GM10248 (cell line): Measurements from ENCODE around the gene TMEM47.

Experiments used
- CTCF ChIA-PET: fragments of 300-600 bp; sonication (Branson Sonifier 250); formaldehyde crosslinking; extraction: SDS; loops from one replicate; lab custom pipeline; 2021; ENCODE audit warnings: antibody characterized with exemption; lab: Yijun Ruan, JAX
- POLR2A ChIA-PET: fragments of 350-650 bp; sonication (Branson Sonifier 250); formaldehyde crosslinking; extraction: SDS; loops from one replicate; lab custom pipeline; 2020; ENCODE audit warnings: antibody characterized with exemption; lab: Yijun Ruan, JAX
- DNase-seq: peaks from one replicate; pipeline ENCODE4 v3.0.0; 2012; ENCODE audit errors: extremely low spot score
- TF ChIP-seq, protein P1 (sequence below): IDR thresholded peaks from 2 replicates; pipeline ENCODE4 v1.5.1; 2012; ENCODE audit warnings: mild to moderate bottlenecking, low read depth; ENCODE audit errors: extremely low read depth, missing control alignments, control extremely low read depth

The TMEM47 gene

DNA sequence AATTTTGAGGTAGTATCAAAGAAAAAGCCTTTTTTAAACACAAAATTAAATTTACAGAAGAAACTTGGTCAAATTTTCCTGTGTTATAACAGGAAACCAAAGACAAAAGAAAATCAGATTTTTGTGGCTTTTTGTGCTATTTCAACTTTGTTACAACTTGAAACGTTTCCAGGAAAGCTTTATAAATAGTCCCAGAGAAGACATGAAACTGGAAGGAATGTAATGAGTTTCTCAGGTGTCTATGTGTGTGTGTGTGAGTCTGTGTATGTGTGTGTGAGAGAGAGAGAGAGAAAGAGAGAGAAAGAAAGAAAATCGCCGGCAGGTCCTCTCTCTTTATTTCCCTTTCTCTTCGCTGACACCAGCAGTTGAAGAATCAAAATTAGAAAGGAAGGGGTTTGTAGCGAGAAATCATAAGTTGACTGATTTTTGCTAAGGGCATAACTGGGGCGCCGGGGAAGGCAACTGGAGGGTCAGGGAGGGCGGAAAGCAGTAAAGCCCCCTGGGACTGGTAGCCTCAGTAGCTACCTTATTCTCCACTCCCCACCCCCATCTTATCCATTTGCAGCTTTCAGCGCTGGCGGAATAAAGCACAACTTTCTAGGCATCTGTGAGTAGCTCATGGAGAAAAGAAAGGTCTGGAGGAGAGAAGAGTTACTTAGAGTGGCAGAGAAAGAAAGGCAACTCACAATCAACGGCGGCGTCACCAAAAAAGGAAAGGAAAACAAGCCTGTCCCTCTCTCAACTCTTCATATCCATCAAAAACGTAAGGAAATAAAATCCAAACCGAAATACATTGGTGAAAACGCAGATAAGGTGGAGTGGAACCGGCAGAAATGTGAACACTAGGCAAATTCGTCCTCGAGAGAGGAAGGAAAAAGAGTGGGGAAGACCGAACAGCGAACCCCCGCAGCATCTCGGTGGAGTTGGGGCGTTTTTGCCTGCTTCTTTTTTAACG, 1.3 kb downstream of the TMEM47 start:
- TF ChIP-seq, protein P1, sequence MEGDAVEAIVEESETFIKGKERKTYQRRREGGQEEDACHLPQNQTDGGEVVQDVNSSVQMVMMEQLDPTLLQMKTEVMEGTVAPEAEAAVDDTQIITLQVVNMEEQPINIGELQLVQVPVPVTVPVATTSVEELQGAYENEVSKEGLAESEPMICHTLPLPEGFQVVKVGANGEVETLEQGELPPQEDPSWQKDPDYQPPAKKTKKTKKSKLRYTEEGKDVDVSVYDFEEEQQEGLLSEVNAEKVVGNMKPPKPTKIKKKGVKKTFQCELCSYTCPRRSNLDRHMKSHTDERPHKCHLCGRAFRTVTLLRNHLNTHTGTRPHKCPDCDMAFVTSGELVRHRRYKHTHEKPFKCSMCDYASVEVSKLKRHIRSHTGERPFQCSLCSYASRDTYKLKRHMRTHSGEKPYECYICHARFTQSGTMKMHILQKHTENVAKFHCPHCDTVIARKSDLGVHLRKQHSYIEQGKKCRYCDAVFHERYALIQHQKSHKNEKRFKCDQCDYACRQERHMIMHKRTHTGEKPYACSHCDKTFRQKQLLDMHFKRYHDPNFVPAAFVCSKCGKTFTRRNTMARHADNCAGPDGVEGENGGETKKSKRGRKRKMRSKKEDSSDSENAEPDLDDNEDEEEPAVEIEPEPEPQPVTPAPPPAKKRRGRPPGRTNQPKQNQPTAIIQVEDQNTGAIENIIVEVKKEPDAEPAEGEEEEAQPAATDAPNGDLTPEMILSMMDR = no peak
- DNase-seq = no peak
- ChIA-PET CTCF (no interaction called here), POLR2A (no interaction called here)

DNA sequence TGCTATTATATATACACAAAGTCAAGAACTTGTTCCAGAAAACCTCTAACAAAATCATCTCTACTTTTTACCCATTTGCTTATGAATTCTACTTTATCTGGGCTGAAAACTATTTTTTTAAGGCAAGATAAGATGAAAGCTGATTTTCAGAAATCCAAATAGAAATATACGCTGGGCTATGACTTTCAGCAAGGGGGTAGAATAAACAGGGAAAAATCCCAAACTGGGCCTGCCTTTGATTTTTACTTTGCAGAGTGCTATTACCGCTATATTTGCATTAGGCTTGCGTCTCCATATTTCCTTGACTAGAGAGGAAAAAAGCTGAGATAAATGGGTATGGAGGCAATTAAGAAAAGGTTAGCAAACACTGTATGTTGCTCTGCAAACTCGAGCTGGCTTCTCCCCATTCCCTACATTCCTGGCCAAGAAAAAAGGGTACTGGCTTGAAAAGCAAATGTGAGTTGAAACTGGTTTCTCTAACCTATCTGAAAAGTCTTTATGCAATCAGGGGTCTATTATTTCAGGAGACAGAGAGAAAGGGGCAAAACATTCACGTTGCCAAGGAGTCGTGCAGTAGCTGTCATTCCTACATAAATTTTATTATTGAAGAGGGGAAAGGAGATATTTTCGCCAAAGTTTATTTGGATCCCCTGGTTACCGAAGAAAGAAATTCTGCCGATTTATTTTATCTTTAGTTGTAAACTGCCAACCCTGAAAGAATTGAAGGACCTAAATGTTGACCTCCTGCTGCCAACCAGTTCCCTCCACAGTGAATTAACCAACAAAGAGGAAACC, 2.2 kb downstream of the TMEM47 start:
- no peak for DNase-seq
- ChIA-PET CTCF (no interaction called here), POLR2A (no interaction called here)
- TF ChIP-seq, protein P1 = no peak

DNA sequence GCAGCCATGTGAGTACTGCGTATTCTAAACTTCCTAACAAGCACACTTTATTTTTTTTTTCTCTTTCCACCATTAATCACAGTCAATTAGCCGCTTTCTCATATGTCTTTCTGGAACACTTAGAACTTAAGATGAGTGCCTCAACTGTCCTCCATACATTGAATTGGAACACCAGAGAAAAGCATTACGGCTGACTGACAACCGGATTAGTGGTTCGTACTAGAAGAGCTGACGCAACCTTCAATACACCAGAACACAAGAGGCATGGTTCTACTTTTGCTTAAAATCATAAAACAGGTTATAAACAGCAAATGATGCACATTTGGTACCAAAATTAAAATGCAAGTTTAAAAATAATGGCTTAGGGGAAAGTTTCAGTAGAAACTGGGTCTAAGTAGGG, 3.3 kb downstream of the TMEM47 start:
- CTCF ChIA-PET = no interaction called here
- TF ChIP-seq, protein P1 = no peak
- POLR2A ChIA-PET = no interaction called here
- DNase-seq = no peak

DNA sequence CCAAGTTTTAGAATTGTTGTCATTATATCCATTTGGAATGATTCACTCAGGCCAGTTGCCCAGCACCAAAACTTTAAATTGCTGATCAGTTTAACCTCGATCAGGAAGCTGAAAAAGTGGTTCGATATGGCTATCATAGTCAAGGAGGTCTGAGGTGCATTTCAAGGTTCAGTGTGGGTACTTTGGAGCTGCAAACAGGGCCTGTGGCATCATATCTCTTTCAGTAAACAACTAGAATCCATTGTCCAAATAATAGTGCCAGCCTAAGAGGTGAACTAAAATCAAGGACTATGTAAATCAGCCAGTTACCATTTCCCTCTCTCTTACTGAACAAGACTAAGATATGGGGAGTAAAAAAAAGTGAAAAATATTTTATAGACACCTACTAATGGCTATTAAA, 14.2 kb downstream of the TMEM47 start:
- DNase-seq = no peak
- ChIA-PET POLR2A (no interaction called here), CTCF (no interaction called here)
- TF ChIP-seq, protein P1 = no peak

DNA sequence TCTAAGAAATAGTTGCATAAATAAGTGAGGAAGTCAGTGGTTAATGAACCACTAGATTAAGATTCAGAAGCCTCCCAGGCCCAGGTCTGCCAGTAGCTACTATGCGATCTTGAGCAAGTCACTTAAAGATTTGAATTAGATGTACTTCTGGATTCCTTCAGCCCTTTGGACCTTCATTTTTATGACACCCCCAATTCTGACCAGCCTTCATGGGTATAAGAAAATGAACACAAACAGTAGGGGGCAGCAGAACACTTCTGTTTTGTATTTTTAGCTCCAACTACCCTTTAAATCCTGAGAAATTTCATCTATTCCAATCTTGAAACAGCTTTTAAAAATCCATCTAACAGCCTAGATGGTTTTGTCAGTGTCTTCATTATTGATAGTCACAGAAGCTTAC, 19.0 kb downstream of the TMEM47 start:
- DNase-seq = no peak
- TF ChIP-seq, protein P1 = no peak
- CTCF ChIA-PET = interaction anchor here (1.2 kb wide), 1 partner anchor 21 kb away, joined by 3 read pairs; no protein-coding TSS in a partner anchor
- POLR2A ChIA-PET = no interaction called here

DNA sequence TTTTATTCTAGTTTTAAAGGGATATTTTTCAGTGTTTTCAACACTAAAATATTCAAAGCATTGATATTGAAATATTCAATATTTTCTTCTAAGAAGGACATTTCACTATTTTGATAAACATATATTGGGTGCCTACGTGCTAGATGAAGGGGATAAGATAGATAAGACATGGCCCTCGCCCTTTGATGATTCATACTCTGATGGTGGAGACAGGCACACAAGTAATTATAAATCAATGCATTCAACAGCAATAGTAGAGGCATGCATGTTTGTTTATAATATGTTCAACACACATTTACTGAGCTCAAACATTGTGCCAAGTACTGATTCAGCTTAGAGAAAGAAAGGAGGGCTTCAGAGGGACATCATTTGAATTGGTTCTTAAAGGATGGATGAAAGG, 22.7 kb downstream of the TMEM47 start:
- ChIA-PET POLR2A (no interaction called here), CTCF (interaction anchor here (1.2 kb wide), 1 partner anchor 8 kb away, joined by 3 read pairs; no protein-coding TSS in a partner anchor)
- TF ChIP-seq, protein P1 = no peak
- no peak for DNase-seq
